A673 (cell line): ENCODE measurements around the gene CFAP126. TPM values are rescaled to one million over a fixed set of nuclear protein-coding genes. Genes with fewer than 3 reads are reported as not detected.

Source experiments
- total RNA-seq: library from RNA; stranded (reverse); gene quantifications from 2 replicates; pipeline ENCODE4 v1.2.3, GENCODE V29; 2021

Gene CFAP126
- total RNA-seq, 1 experiment from 2014 or later, result not detected

Other genes with a start within 250 kb of the CFAP126 start
- 131 and 133 TPM in 2 replicates for gene PFDN2, start 249.8 kb downstream of the CFAP126 start, total RNA-seq
- 29.3 and 40.3 TPM in 2 replicates for gene NIT1, start 249.8 kb downstream of the CFAP126 start, total RNA-seq
- 53.0 and 54.6 TPM in 2 replicates for gene DEDD, start 235.2 kb downstream of the CFAP126 start, total RNA-seq
- gene UFC1, start 213.9 kb downstream of the CFAP126 start, total RNA-seq, result 73.6 and 82.7 TPM in 2 replicates
- 46.2 and 51.8 TPM in 2 replicates for gene USP21, start 208.4 kb downstream of the CFAP126 start, total RNA-seq
- 24.3 and 25.2 TPM in 2 replicates for gene PPOX, start 201.4 kb downstream of the CFAP126 start, total RNA-seq
- 47.9 and 55.1 TPM in 2 replicates for gene B4GALT3, start 190.4 kb downstream of the CFAP126 start, total RNA-seq
- gene ADAMTS4, start 168.8 kb downstream of the CFAP126 start, total RNA-seq, result 28.6 and 31.6 TPM in 2 replicates
- gene NDUFS2, start 165.5 kb downstream of the CFAP126 start, total RNA-seq, result 123 and 133 TPM in 2 replicates
- gene FCER1G, start 152.6 kb downstream of the CFAP126 start, total RNA-seq, result 1.2 and 1.5 TPM in 2 replicates
- gene APOA2, start 144.2 kb downstream of the CFAP126 start, total RNA-seq, result not detected in 2 replicates
- 14.0 TPM in 2 replicates for gene TOMM40L, start 141.8 kb downstream of the CFAP126 start, total RNA-seq
- not detected in 2 replicates for gene NR1I3, start 129.7 kb downstream of the CFAP126 start, total RNA-seq
- not detected in 2 replicates for gene PCP4L1, start 109.1 kb downstream of the CFAP126 start, total RNA-seq
- gene MPZ, start 57.9 kb downstream of the CFAP126 start, total RNA-seq, result 2.6 and 2.8 TPM in 2 replicates
- 228 and 249 TPM in 2 replicates for gene SDHC, start 53.5 kb downstream of the CFAP126 start, total RNA-seq
- gene FCGR2A, start 137.6 kb upstream of the CFAP126 start, total RNA-seq, result not detected in 2 replicates
- 0.28 and 0.37 TPM in 2 replicates for gene HSPA6, start 156.7 kb upstream of the CFAP126 start, total RNA-seq
- not detected in 2 replicates for gene FCGR3A, start 181.9 kb upstream of the CFAP126 start, total RNA-seq